CD4-positive, alpha-beta T cell treated with Interleukin-21 for 1 hour (primary cell): Measurements from ENCODE around the gene ACADM.
"Not testable (repeated sequence)": the region's sequence is repeated elsewhere in the genome, so short reads cannot be mapped to it uniquely, and the experiment has no call there.

ENCODE experiments used
- DNase-seq: peaks from one replicate; pipeline ENCODE4 v3.0.0-alpha.2; 2020

The ACADM gene

DNA sequence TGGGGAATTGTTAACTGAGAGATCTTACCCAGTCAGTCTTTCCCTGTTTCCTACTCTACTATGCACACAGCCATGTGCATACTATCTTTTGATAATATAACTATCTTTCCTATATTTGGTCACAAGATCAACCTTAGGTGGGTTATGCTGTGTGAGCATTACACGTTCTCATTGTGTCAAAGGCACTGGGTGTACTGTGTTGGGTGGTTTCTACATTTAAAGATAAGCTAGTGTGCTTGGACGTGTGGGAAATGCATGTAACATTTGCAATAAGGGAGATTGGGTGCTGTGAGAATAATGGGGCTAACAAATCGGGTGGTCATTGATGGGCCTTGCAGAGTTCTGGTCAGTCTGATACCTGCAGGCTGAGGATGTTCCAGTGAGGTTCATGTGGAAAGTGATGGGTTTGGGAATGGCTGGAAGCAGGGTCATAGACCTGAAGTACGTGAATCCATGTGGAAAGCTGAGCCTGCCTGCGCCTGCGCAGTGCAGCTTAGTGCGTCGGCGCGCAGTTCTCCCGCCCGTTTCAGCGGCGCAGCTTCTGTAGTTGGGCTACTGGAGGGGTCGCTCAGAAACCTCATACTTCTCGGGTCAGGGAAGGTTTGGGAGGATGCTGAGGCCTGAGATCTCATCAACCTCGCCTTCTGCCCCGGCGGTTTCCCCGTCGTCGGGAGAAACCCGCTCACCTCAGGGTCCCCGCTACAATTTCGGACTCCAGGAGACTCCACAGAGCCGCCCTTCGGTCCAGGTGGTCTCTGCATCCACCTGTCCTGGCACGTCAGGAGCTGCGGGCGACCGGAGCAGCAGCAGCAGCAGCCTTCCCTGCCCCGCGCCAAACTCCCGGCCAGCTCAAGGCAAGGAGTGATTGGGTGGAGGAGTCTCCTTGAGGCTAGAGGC, 72.1 kb downstream of the ACADM start, which contains the start of gene MSH4:
TSS of gene MSH4 (plus strand) at position 507 of the 897 bp plus-strand sequence. CDS start at position 611, 104 bp downstream.
- no peak for DNase-seq

- no peak for DNase-seq
Measured at GRCh38 chr1:75797273-75797588, 72.7 kb downstream of the ACADM start.

DNA sequence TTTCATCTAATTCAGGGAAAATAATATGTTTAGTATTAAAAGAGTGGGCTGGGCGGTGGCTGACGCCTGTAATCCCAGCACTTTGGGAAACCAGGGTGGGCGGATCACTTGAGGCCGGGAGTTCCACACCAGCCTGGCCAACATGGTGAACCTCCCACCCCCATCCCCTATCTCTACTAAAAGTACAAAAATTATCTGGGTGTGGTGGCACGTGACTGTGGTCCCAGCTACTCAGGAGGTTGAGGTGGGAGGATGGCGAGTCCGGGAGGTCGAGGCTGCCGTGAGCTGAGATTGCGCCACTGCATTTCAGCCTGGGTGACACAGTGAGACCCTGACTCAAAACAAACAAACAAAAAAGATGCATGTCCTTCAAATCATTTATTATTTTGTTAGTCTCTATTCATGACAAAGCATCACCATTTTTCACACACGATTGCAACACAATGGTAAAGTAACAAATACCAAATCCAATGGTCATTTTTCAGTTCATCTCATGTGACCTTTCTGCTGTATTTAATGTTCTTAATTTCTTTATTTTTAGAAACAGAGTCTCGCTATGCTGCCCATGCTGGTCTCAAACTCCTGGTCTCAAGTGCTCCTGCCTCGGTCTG, 73.2 kb downstream of the ACADM start:
- no peak for DNase-seq

DNA sequence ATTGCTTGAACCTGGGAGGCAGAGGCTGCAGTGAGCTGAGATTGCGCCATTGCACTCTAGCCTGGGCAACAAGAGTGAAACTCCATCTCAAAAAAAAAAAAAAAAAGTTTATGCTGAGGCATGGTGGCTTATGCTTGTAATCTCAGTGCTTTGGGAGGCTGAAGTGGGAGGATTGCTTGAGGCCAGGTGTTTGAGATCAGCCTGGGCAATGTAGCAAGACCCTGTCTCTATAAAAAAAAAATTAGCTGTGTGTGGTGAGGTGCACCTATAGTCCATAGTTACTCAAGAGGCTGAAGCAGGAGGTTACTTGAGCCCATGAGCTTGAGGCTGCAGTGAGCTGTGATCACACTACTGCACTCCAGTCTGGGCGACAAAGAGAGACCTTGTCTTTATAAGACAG, 77.0 kb downstream of the ACADM start:
- not testable (repeated sequence) for DNase-seq

GRCh38 chr1:75808921-75809320, 84.4 kb downstream of the ACADM start:
- DNase-seq, result no peak

DNA sequence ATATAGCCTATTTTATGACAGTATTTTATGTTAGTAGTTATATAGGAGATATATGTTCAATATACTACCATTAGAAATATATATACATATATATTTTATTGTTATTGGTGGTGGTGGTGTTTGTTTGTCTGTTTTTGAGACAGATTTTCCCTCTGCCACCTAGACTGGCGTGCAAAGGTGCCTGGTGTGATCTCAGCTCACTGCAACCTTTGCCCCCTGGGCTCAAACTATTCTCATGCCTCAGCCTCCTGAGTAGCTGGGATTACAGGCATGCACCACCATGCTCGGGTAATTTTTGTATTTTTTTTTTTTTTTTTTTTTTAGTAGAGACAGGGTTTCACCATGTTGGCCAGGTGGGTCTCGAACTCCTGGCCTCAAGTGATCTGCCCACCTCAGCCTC, 85.6 kb downstream of the ACADM start:
- DNase-seq, result not testable (repeated sequence)

DNA sequence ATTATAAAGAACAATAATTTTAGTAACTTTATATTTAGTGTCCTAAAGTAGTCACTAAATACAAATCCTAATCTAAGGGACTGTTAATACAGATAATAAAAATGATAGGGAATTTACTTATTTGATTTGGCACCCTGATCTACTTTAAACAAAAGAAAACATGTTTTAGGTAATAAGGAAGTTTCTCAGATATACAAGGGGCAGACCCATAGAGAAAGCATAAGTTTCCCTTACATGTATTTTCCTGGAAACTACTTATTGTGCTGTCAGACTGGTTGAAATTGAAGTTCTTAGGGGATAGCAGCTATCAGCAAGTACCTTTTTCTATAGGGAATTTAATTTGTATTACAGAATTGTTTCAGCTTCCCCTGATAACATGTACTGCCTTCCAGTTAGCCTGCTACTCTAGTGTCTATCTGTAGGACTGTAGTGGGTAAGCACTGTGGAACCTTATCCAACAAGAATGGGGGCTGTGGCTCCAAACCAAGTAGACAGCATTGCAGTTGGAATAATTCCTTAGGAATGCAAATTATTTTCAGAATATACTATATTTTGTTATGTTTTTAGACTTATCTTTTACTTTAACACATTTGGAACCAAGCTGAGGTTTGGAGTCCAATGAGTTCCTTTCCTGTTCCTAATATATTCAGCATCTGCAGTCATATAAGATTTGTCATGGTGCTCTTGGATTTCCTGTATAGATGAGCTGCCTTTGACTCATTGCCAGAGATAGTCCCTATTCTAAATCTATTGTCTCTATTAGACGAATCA, 86.9 kb downstream of the ACADM start:
- no peak for DNase-seq

GRCh38 chr1:75812065-75812464, 87.6 kb downstream of the ACADM start:
- DNase-seq, result no peak
